ENCODE measurements around the gene RNF225.

GRCh38 chr19:58407658-58408151 is 12.2 kb downstream of the RNF225 start:
- TF ChIP-seq ARNTL (CRISPR knock-in tag; IDR thresholded peaks at IDR 0.05; ENCODE audit: borderline replicate concordance, low read depth) (no peak), TCF4 (CRISPR knock-in tag; IDR thresholded peaks at IDR 0.05; ENCODE audit: borderline replicate concordance) (no peak), OSR1 (CRISPR knock-in tag; IDR thresholded peaks at IDR 0.05) (no peak), ESRRG (CRISPR knock-in tag; IDR thresholded peaks at IDR 0.05) (no peak), RARB (CRISPR knock-in tag; IDR thresholded peaks at IDR 0.05) (no peak), CREB5 (CRISPR knock-in tag; IDR thresholded peaks at IDR 0.05; ENCODE audit: low read depth) (no peak), ZNF565 (CRISPR knock-in tag; conservative IDR thresholded peaks at IDR 0.05; ENCODE audit: low read depth) (no peak), ZFP3 (CRISPR knock-in tag; IDR thresholded peaks at IDR 0.05) (no peak), ZFP30 (CRISPR knock-in tag; IDR thresholded peaks at IDR 0.05) (no peak), PPARA (CRISPR knock-in tag; IDR thresholded peaks at IDR 0.05; ENCODE audit: borderline replicate concordance) (no peak), BACH2 (CRISPR knock-in tag; IDR thresholded peaks at IDR 0.05; ENCODE audit: borderline replicate concordance) (no peak)
